ENCODE measurements around the gene SYVN1.
A peak's percentile ranks its signal among the peaks of the same experiment; 100 is the strongest.
"Not testable (repeated sequence)": the region's sequence is repeated elsewhere in the genome, so short reads cannot be mapped to it uniquely, and the experiment has no call there.

SYVN1 gene

GRCh38 chr11:65126624-65127274, 7.6 kb downstream of the SYVN1 start:
- H3K4me1 ChIP-seq (ENCODE audit: control insufficient read depth, insufficient read depth, low read length): no peaks in the 10 kb centered on the region
- H3K4me3 ChIP-seq (ENCODE audit: low read length): no peak overlapping the region
- H3K36me3 ChIP-seq (ENCODE audit: control insufficient read depth, insufficient read depth, low read length): peaks cover 46% of the 10 kb centered on the region
- DNase-seq (ENCODE audit: low read depth, low spot score): no peak
- H3K27ac ChIP-seq (ENCODE audit: low read length): no peak overlapping the region
- WGBS (ENCODE audit: insufficient coverage, insufficient read length): no CpG with 5 or more reads among the region's 6 CpGs
- no peaks in the 10 kb centered on the region for H3K9me3 ChIP-seq (ENCODE audit: control insufficient read depth, insufficient read depth, low read length)
- no peaks in the 10 kb centered on the region for H3K27me3 ChIP-seq (ENCODE audit: control insufficient read depth, insufficient read depth, low read length)

DNA sequence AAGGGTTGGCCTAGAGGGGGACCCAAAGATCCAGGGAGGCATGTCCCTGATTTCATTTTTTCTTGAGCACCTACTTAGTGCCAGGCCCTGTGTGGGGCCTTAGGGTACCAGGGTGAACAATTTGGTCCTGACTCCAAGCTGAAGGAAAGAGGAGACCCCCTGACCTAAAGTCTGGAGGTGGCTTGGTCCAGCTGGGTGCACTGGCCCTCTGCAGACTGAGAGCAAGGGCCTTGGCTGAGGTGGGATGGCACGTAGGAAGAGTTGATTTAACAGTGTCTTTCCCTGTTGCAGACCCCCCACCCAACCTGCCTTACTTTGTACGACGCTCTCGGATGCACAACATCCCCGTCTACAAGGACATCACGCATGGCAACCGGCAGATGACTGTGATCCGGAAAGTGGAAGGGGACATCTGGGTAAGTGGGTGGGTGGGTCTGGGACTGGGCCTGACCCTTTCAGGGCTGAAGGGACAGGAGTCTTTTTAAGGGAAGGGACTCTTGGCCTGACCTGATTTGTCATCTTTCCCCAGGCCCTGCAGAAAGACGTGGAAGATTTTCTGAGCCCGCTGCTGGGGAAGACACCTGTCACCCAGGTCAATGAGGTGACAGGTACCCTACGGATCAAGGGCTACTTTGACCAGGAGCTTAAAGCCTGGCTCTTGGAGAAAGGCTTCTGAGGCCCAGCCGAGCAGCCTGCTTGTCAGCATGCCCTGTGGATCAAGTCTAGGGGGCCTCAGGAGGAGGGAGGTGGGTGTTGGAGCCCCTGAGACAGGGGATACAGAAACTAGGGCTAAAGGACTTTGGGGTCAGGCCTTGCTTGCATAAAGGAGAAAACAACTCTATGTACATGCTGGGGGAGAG, 8.9 kb downstream of the SYVN1 start:
- Histone ChIP-seq H3K27ac (ENCODE audit: low read length) (no peak overlapping the region), H3K36me3 (ENCODE audit: control insufficient read depth, insufficient read depth, low read length) (peaks cover 39% of the 10 kb centered on the region), H3K4me3 (ENCODE audit: low read length) (no peak overlapping the region), H3K4me1 (ENCODE audit: control insufficient read depth, insufficient read depth, low read length) (no peaks in the 10 kb centered on the region), H3K9me3 (ENCODE audit: control insufficient read depth, insufficient read depth, low read length) (no peaks in the 10 kb centered on the region), H3K27me3 (ENCODE audit: control insufficient read depth, insufficient read depth, low read length) (no peaks in the 10 kb centered on the region)
- no CpG with 5 or more reads among the region's 12 CpGs for WGBS (ENCODE audit: insufficient coverage, insufficient read length)
- no peak for DNase-seq (ENCODE audit: low read depth, low spot score)

- WGBS (ENCODE audit: insufficient coverage, insufficient read length): no CpG with 5 or more reads among the region's 5 CpGs
- DNase-seq (ENCODE audit: low read depth, low spot score): no peak
- H3K27me3 ChIP-seq (ENCODE audit: control insufficient read depth, insufficient read depth, low read length): no peaks in the 10 kb centered on the region
- no peaks in the 10 kb centered on the region for H3K4me1 ChIP-seq (ENCODE audit: control insufficient read depth, insufficient read depth, low read length)
- H3K27ac ChIP-seq (ENCODE audit: low read length): no peak overlapping the region
- no peaks in the 10 kb centered on the region for H3K9me3 ChIP-seq (ENCODE audit: control insufficient read depth, insufficient read depth, low read length)
- no peak overlapping the region for H3K4me3 ChIP-seq (ENCODE audit: low read length)
- peaks cover 41% of the 10 kb centered on the region for H3K36me3 ChIP-seq (ENCODE audit: control insufficient read depth, insufficient read depth, low read length)
Measured at GRCh38 chr11:65124480-65125196, 9.7 kb downstream of the SYVN1 start.

- WGBS (ENCODE audit: insufficient coverage, insufficient read length): no CpG with 5 or more reads among the region's 64 CpGs
- H3K27me3 ChIP-seq (ENCODE audit: control insufficient read depth, insufficient read depth, low read length): no peaks in the 10 kb centered on the region
- H3K9me3 ChIP-seq (ENCODE audit: control insufficient read depth, insufficient read depth, low read length): no peaks in the 10 kb centered on the region
- H3K27ac ChIP-seq (ENCODE audit: low read length): no peak within 1 kb of the TSS
- peak within 1 kb of the TSS; percentile 87 for H3K4me3 ChIP-seq (ENCODE audit: low read length)
- peaks cover 31% of the 10 kb centered on the region; the same call in 1 of the 2 replicates for H3K36me3 ChIP-seq (ENCODE audit: control insufficient read depth, insufficient read depth, low read length)
- DNase-seq (ENCODE audit: low read depth, low spot score): peak; percentile 98
- H3K4me1 ChIP-seq (ENCODE audit: control insufficient read depth, insufficient read depth, low read length): no peaks in the 10 kb centered on the region
Measured at GRCh38 chr11:65121865-65122696, 12.2 kb downstream of the SYVN1 start, which contains the start of the genes FAU and MRPL49. Gene FAU (minus strand): TSS chr11:65122134. CDS start chr11:65121813, 321 bp downstream. Gene MRPL49 (plus strand): TSS chr11:65122321. CDS start chr11:65122347, 26 bp downstream.

- Histone ChIP-seq H3K36me3 (ENCODE audit: control insufficient read depth, insufficient read depth, low read length) (peaks cover 26% of the 10 kb centered on the region; the same call in 1 of the 2 replicates), H3K27me3 (ENCODE audit: control insufficient read depth, insufficient read depth, low read length) (no peaks in the 10 kb centered on the region), H3K4me3 (ENCODE audit: low read length) (peak overlapping the region; percentile 87), H3K4me1 (ENCODE audit: control insufficient read depth, insufficient read depth, low read length) (no peaks in the 10 kb centered on the region), H3K27ac (ENCODE audit: low read length) (no peak overlapping the region), H3K9me3 (ENCODE audit: control insufficient read depth, insufficient read depth, low read length) (no peaks in the 10 kb centered on the region)
- no peak for DNase-seq (ENCODE audit: low read depth, low spot score)
- no CpG with 5 or more reads among the region's 22 CpGs for WGBS (ENCODE audit: insufficient coverage, insufficient read length)
Measured at GRCh38 chr11:65121447-65121864, 12.9 kb downstream of the SYVN1 start.

- no peaks in the 10 kb centered on the region for H3K4me1 ChIP-seq (ENCODE audit: control insufficient read depth, insufficient read depth, low read length)
- no peaks in the 10 kb centered on the region for H3K27me3 ChIP-seq (ENCODE audit: control insufficient read depth, insufficient read depth, low read length)
- no peak for DNase-seq (ENCODE audit: low read depth, low spot score)
- H3K4me3 ChIP-seq (ENCODE audit: low read length): no peak overlapping the region
- H3K36me3 ChIP-seq (ENCODE audit: control insufficient read depth, insufficient read depth, low read length): peaks cover 22% of the 10 kb centered on the region; the same call in 1 of the 2 replicates
- no CpG with 5 or more reads among the region's 3 CpGs for WGBS (ENCODE audit: insufficient coverage, insufficient read length)
- H3K27ac ChIP-seq (ENCODE audit: low read length): no peak overlapping the region
- no peaks in the 10 kb centered on the region for H3K9me3 ChIP-seq (ENCODE audit: control insufficient read depth, insufficient read depth, low read length)
Measured at GRCh38 chr11:65120831-65121230, 13.5 kb downstream of the SYVN1 start.

DNA sequence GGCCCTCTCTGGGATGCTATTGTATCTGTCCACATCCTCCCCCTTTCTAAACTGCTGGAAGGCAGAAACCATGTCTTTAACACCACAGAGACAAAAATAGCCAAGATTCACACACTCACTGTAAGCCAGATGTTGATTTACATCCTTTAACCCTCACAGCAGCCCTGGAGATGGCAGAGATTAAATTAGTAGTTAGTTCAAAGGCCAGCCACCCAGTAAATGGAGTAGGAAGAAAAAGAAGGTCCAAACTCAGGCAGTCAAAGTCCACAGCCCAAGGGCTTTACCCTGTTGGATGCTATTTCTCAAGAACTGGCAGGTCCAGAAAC, 14.7 kb downstream of the SYVN1 start:
- peaks cover 16% of the 10 kb centered on the region; the same call in 1 of the 2 replicates for H3K36me3 ChIP-seq (ENCODE audit: control insufficient read depth, insufficient read depth, low read length)

GRCh38 chr11:65118891-65119669, 15.2 kb downstream of the SYVN1 start:
- H3K36me3 ChIP-seq (ENCODE audit: control insufficient read depth, insufficient read depth, low read length): peaks cover 14% of the 10 kb centered on the region; the same call in 1 of the 2 replicates
- not testable (repeated sequence) for H3K4me3 ChIP-seq (ENCODE audit: low read length); H3K27me3 ChIP-seq (ENCODE audit: control insufficient read depth, insufficient read depth, low read length); H3K27ac ChIP-seq (ENCODE audit: low read length); DNase-seq (ENCODE audit: low read depth, low spot score); H3K9me3 ChIP-seq (ENCODE audit: control insufficient read depth, insufficient read depth, low read length); H3K4me1 ChIP-seq (ENCODE audit: control insufficient read depth, insufficient read depth, low read length)
- WGBS (ENCODE audit: insufficient coverage, insufficient read length): no CpG with 5 or more reads among the region's 18 CpGs

More for the DNA sequence above, 14.7 kb downstream of the SYVN1 start:
- Histone ChIP-seq H3K9me3 (ENCODE audit: control insufficient read depth, insufficient read depth, low read length) (no peaks in the 10 kb centered on the region), H3K27ac (ENCODE audit: low read length) (no peak overlapping the region), H3K27me3 (ENCODE audit: control insufficient read depth, insufficient read depth, low read length) (no peaks in the 10 kb centered on the region), H3K4me1 (ENCODE audit: control insufficient read depth, insufficient read depth, low read length) (no peaks in the 10 kb centered on the region), H3K4me3 (ENCODE audit: low read length) (no peak overlapping the region)
- no peak for DNase-seq (ENCODE audit: low read depth, low spot score)

DNA sequence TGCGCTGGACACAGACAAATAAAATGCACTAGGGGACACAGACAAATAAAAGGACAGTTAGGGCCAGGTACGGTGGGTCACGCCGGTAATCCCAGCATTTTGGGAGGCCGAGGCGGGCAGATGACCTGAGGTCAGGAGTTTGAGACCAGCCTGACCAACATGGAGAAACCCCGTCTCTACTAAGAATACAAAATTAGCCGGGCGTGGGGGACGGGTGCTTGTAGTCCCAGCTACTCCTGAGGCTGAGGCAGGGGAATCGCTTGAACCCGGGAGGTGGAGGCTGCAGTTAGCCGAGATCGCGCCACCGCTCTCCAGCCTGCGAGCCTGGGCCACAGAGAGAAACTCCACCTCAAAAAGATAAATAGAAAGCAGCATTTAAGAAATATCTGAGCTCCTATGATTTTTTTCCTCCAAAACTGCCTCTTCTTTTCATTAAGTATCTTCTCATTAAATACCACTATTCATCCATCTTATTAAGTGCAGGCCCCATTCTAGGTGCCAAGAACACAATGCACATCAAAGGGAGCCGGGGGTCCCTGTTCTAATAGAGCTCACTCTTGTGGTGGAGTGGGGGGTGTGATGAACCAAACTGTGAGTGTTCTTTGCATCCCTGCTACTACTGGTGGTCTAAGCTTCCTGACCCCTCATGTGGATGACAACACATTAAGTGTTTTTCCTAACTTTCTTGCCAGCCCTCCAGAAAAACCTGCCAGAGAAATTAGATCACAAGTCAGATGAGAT, 16.1 kb downstream of the SYVN1 start:
- DNase-seq (ENCODE audit: low read depth, low spot score): no peak
- WGBS (ENCODE audit: insufficient coverage, insufficient read length): no CpG with 5 or more reads among the region's 18 CpGs
- Histone ChIP-seq H3K4me1 (ENCODE audit: control insufficient read depth, insufficient read depth, low read length) (no peaks in the 10 kb centered on the region), H3K27me3 (ENCODE audit: control insufficient read depth, insufficient read depth, low read length) (no peaks in the 10 kb centered on the region), H3K4me3 (ENCODE audit: low read length) (no peak overlapping the region), H3K9me3 (ENCODE audit: control insufficient read depth, insufficient read depth, low read length) (no peaks in the 10 kb centered on the region), H3K36me3 (ENCODE audit: control insufficient read depth, insufficient read depth, low read length) (peaks cover 14% of the 10 kb centered on the region; the same call in 1 of the 2 replicates), H3K27ac (ENCODE audit: low read length) (no peak overlapping the region)

All from iPS DF 6.9 (cell line).